ENCODE data around the gene KIAA0586. TPM values are rescaled to one million over a fixed set of nuclear protein-coding genes. Genes with fewer than 3 reads are reported as not detected.
"Not testable (repeated sequence)": the region's sequence is repeated elsewhere in the genome, so short reads cannot be mapped to it uniquely, and the experiment has no call there.

Gene KIAA0586
- total RNA-seq, 2 experiments from 2014 or later = 29.7 to 31.4 TPM

- POLR2A ChIA-PET = not testable (repeated sequence)
These were observed 10.6 kb upstream of the KIAA0586 start for GRCh38 chr14:58416934-58417333.

GRCh38 chr14:58426670-58427280, 744 bp upstream of the KIAA0586 start:
- ChIA-PET CTCF (interaction anchor here (0.5 to 5.5 kb wide), 2 partner anchors 31 to 147 kb away, joined by 3 to 26 read pairs; partner anchors contain the start of gene TOMM20L), POLR2A (interaction anchor here (0.7 to 1.5 kb wide), 2 partner anchors 129 to 557 kb away, joined by 3 to 4 read pairs; no protein-coding TSS in a partner anchor)
- Mint-ChIP-seq H3K36me3 (ENCODE audit: low read depth) (peaks cover 21% of the 10 kb centered on the region), H3K27ac (peak overlapping the region; percentile 99), H3K4me1 (peaks cover 42% of the 10 kb centered on the region), H3K4me3 (peak overlapping the region; percentile 86), H3K9me3 (no peaks in the 10 kb centered on the region), H3K27me3 (no peaks in the 10 kb centered on the region)
- peak; percentile 47 for DNase-seq

More at GRCh38 chr14:58416934-58417333, 10.6 kb upstream of the KIAA0586 start:
- not testable (repeated sequence) for H3K4me3 Mint-ChIP-seq, H3K4me1 Mint-ChIP-seq, H3K27me3 Mint-ChIP-seq, H3K9me3 Mint-ChIP-seq, DNase-seq, H3K27ac Mint-ChIP-seq
- CTCF ChIA-PET = interaction anchor here (1.1 kb wide), 1 partner anchor 22 kb away, joined by 3 read pairs; the partner anchor contains the start of gene TOMM20L
- H3K36me3 Mint-ChIP-seq (ENCODE audit: low read depth) = peaks cover 52% of the 10 kb centered on the region

- Mint-ChIP-seq H3K27ac (peak overlapping the region; percentile 99), H3K9me3 (no peaks in the 10 kb centered on the region), H3K4me1 (peaks cover 45% of the 10 kb centered on the region), H3K4me3 (peak overlapping the region; percentile 86), H3K36me3 (ENCODE audit: low read depth) (peaks cover 22% of the 10 kb centered on the region), H3K27me3 (no peaks in the 10 kb centered on the region)
- CTCF ChIA-PET = interaction anchor here (0.8 to 5.5 kb wide), 2 partner anchors 9 to 33 kb away, joined by 3 to 26 read pairs; partner anchors contain the start of gene TOMM20L
- peak; percentile 38 for DNase-seq
- POLR2A ChIA-PET = interaction anchor here (1.5 kb wide), 1 partner anchor 130 kb away, joined by 4 read pairs; no protein-coding TSS in a partner anchor
These were observed 682 bp downstream of the KIAA0586 start for GRCh38 chr14:58428118-58428683.

GRCh38 chr14:58430156-58430555, 2.6 kb downstream of the KIAA0586 start:
- peaks cover 29% of the 10 kb centered on the region for H3K36me3 Mint-ChIP-seq (ENCODE audit: low read depth)
- CTCF ChIA-PET = no interaction called here
- H3K27me3 Mint-ChIP-seq = no peaks in the 10 kb centered on the region
- POLR2A ChIA-PET = no interaction called here
- H3K4me3 Mint-ChIP-seq = no peak overlapping the region
- peaks cover 36% of the 10 kb centered on the region for H3K4me1 Mint-ChIP-seq
- DNase-seq = no peak
- no peaks in the 10 kb centered on the region for H3K9me3 Mint-ChIP-seq
- no peak overlapping the region for H3K27ac Mint-ChIP-seq

- Mint-ChIP-seq H3K4me1 (peaks cover 2% of the 10 kb centered on the region), H3K4me3 (no peak overlapping the region), H3K36me3 (ENCODE audit: low read depth) (peaks cover 37% of the 10 kb centered on the region), H3K27me3 (no peaks in the 10 kb centered on the region), H3K27ac (no peak overlapping the region), H3K9me3 (no peaks in the 10 kb centered on the region)
- ChIA-PET CTCF (no interaction called here), POLR2A (no interaction called here)
- no peak for DNase-seq
These were observed 12.0 kb downstream of the KIAA0586 start for GRCh38 chr14:58439476-58439875.

- H3K36me3 Mint-ChIP-seq (ENCODE audit: low read depth) = peaks cover 19% of the 10 kb centered on the region
- H3K27ac Mint-ChIP-seq = no peak overlapping the region
- POLR2A ChIA-PET = no interaction called here
- no peaks in the 10 kb centered on the region for H3K9me3 Mint-ChIP-seq
- no peaks in the 10 kb centered on the region for H3K4me1 Mint-ChIP-seq
- no peaks in the 10 kb centered on the region for H3K27me3 Mint-ChIP-seq
- no peak overlapping the region for H3K4me3 Mint-ChIP-seq
- CTCF ChIA-PET = interaction anchor here (0.6 kb wide), 1 partner anchor 103 kb away, joined by 3 read pairs; no protein-coding TSS in a partner anchor
- no peak for DNase-seq
These were observed 17.1 kb downstream of the KIAA0586 start for GRCh38 chr14:58444627-58445026.

GRCh38 chr14:58455593-58456265, 28.2 kb downstream of the KIAA0586 start:
- no peak for DNase-seq
- Mint-ChIP-seq H3K4me1 (peaks cover 3% of the 10 kb centered on the region), H3K36me3 (ENCODE audit: low read depth) (peaks cover 40% of the 10 kb centered on the region), H3K27ac (no peak overlapping the region), H3K9me3 (no peaks in the 10 kb centered on the region), H3K27me3 (no peaks in the 10 kb centered on the region), H3K4me3 (no peak overlapping the region)
- CTCF ChIA-PET = interaction anchor here (0.5 kb wide), 1 partner anchor 21 kb away, joined by 4 read pairs; no protein-coding TSS in a partner anchor
- POLR2A ChIA-PET = no interaction called here

- no peak for DNase-seq
- CTCF ChIA-PET = no interaction called here
- POLR2A ChIA-PET = no interaction called here
- Mint-ChIP-seq H3K9me3 (no peaks in the 10 kb centered on the region), H3K36me3 (ENCODE audit: low read depth) (peaks cover 33% of the 10 kb centered on the region), H3K27ac (no peak overlapping the region), H3K4me1 (peaks cover 3% of the 10 kb centered on the region), H3K27me3 (no peaks in the 10 kb centered on the region), H3K4me3 (no peak overlapping the region)
These were observed 33.3 kb downstream of the KIAA0586 start for GRCh38 chr14:58460772-58461171.

- H3K4me1 Mint-ChIP-seq = peaks cover 3% of the 10 kb centered on the region
- ChIA-PET CTCF (interaction anchor here (0.8 kb wide), 1 partner anchor 38 kb away, joined by 3 read pairs; no protein-coding TSS in a partner anchor), POLR2A (no interaction called here)
- H3K9me3 Mint-ChIP-seq = no peaks in the 10 kb centered on the region
- H3K36me3 Mint-ChIP-seq (ENCODE audit: low read depth) = peaks cover 27% of the 10 kb centered on the region
- H3K4me3 Mint-ChIP-seq = no peak overlapping the region
- no peaks in the 10 kb centered on the region for H3K27me3 Mint-ChIP-seq
- no peak overlapping the region for H3K27ac Mint-ChIP-seq
- DNase-seq = no peak
These were observed 35.6 kb downstream of the KIAA0586 start for GRCh38 chr14:58463147-58463546.

GRCh38 chr14:58464652-58465051, 37.1 kb downstream of the KIAA0586 start:
- no peaks in the 10 kb centered on the region for H3K9me3 Mint-ChIP-seq
- POLR2A ChIA-PET = no interaction called here
- no peaks in the 10 kb centered on the region for H3K27me3 Mint-ChIP-seq
- DNase-seq = no peak
- peaks cover 3% of the 10 kb centered on the region for H3K4me1 Mint-ChIP-seq
- no peak overlapping the region for H3K4me3 Mint-ChIP-seq
- H3K36me3 Mint-ChIP-seq (ENCODE audit: low read depth) = peaks cover 29% of the 10 kb centered on the region
- H3K27ac Mint-ChIP-seq = no peak overlapping the region
- CTCF ChIA-PET = no interaction called here

GRCh38 chr14:58465421-58465820, 37.9 kb downstream of the KIAA0586 start:
- CTCF ChIA-PET = interaction anchor here (1.0 kb wide), 1 partner anchor 17 kb away, joined by 3 read pairs; no protein-coding TSS in a partner anchor

GRCh38 chr14:58466459-58466858, 38.9 kb downstream of the KIAA0586 start:
- Mint-ChIP-seq H3K4me3 (no peak overlapping the region), H3K9me3 (no peaks in the 10 kb centered on the region), H3K36me3 (ENCODE audit: low read depth) (peaks cover 23% of the 10 kb centered on the region), H3K4me1 (no peaks in the 10 kb centered on the region), H3K27me3 (no peaks in the 10 kb centered on the region), H3K27ac (no peak overlapping the region)
- ChIA-PET POLR2A (no interaction called here), CTCF (no interaction called here)
- no peak for DNase-seq

More at GRCh38 chr14:58465421-58465820, 37.9 kb downstream of the KIAA0586 start:
- no peak for DNase-seq
- Mint-ChIP-seq H3K9me3 (no peaks in the 10 kb centered on the region), H3K36me3 (ENCODE audit: low read depth) (peaks cover 26% of the 10 kb centered on the region), H3K4me1 (no peaks in the 10 kb centered on the region), H3K4me3 (no peak overlapping the region), H3K27me3 (no peaks in the 10 kb centered on the region), H3K27ac (no peak overlapping the region)
- POLR2A ChIA-PET = no interaction called here

GRCh38 chr14:58467575-58467974, 40.1 kb downstream of the KIAA0586 start:
- Mint-ChIP-seq H3K4me1 (no peaks in the 10 kb centered on the region), H3K9me3 (no peaks in the 10 kb centered on the region), H3K27me3 (no peaks in the 10 kb centered on the region), H3K4me3 (no peak overlapping the region), H3K27ac (no peak overlapping the region), H3K36me3 (ENCODE audit: low read depth) (peaks cover 26% of the 10 kb centered on the region)
- no peak for DNase-seq
- POLR2A ChIA-PET = no interaction called here
- CTCF ChIA-PET = no interaction called here

Data from activated CD4-positive, alpha-beta T cell treated with anti-CD3 and anti-CD28 coated beads, Interleukin-2, amount 10 ng/mL, durations not matched to agents 7 days and 5 days (primary cell).